Testis (tissue), 5 donors: ENCODE measurements around the gene CUL5. TPM values are rescaled to one million over a fixed set of nuclear protein-coding genes. Genes with fewer than 3 reads are reported as not detected.

Experiments
- DNase-seq: peaks from one replicate; pipeline ENCODE4 v3.0.0-alpha.2; 2019
- H3K27ac ChIP-seq, 2 donors: fragments of 200-600 bp; sonication (generic); one replicate each; pipeline ENCODE4 v1.5.1; 2019
- H3K27me3 ChIP-seq: fragments of 200-600 bp; sonication (generic); one replicate; pipeline ENCODE4 v1.5.1; 2019
- H3K36me3 ChIP-seq: fragments of 200-600 bp; sonication (generic); one replicate; pipeline ENCODE4 v1.5.1; 2017; ENCODE audit warnings: low read depth; ENCODE audit errors: missing control alignments
- H3K4me1 ChIP-seq: fragments of 200-600 bp; sonication (generic); one replicate; pipeline ENCODE4 v1.5.1; 2019
- H3K4me3 ChIP-seq, 2 donors: fragments of 200-600 bp; sonication (generic); one replicate each; pipeline ENCODE4 v1.5.1; 2017 to 2019
- H3K9me3 ChIP-seq: fragments of 200-600 bp; sonication (generic); one replicate; pipeline ENCODE4 v1.5.1; 2017
- POLR2A ChIP-seq: fragments of 450-650 bp; IDR thresholded peaks from one replicate; pipeline ENCODE4 v1.6.1; 2017; ENCODE audit warnings: antibody characterized with exemption, mild to moderate bottlenecking, moderate library complexity
- WGBS, 2 donors: methylation state at CpG; one replicate each; pipeline ENCODE4 v1.1.5; 2018; 5-methylcytosine and 5-hydroxymethylcytosine counted together
- intact Hi-C: fragments of 100-400 bp; cut with DNase I; formaldehyde crosslinking; loops from one replicate; pipeline ENCODE4 v1.15.1; 2023; ENCODE audit warnings: low total_unique reads
- long read RNA-seq, 2 donors: transcript quantifications; one replicate each; lab custom pipeline, GENCODE V29; 2026
- polyA plus RNA-seq: library from polyadenylated mRNA; stranded (reverse); fragments of 350-450 nt; fragmentation: Illumina TruSeq; extraction: RNeasy Lipid Tissue Mini Kit (QIAGEN cat#74804); gene quantifications from one replicate; pipeline ENCODE4 v1.2.3, GENCODE V29; 2014; ENCODE audit warnings: low read depth, low replicate concordance; ENCODE audit not compliant: insufficient read depth
- total RNA-seq, 2 donors: library from RNA; depleted of rRNA; stranded (reverse); fragments of >200 nt; gene quantifications; one replicate each; pipeline ENCODE4 v1.2.3, GENCODE V29; 2016
- TF ChIP-seq, protein P1 (sequence below), 3 experiments: fragments of 450-650 bp in 2 of 3; fragments of 200-600 bp in 1 of 3; sonication (generic) in 1 of 3; IDR thresholded peaks; one replicate each; pipeline ENCODE4 v1.5.1; 2016 to 2019; ENCODE audit warnings: antibody characterized with exemption in 3 of 3, mild to moderate bottlenecking in 2 of 3, moderate library complexity in 1 of 3

Gene CUL5
- total RNA-seq (10 to 100 TPM; 31.2 to 34.6 TPM), polyA plus RNA-seq (9.5 TPM)
- long read RNA-seq, donor 1, full-length matches to known transcripts: 3 of 13 reads
- long read RNA-seq, donor 1, partial matches to known transcripts: 10 of 13 reads
- long read RNA-seq, donor 1, other reads (novel, unspliced or antisense): 0 of 13 reads
- long read RNA-seq, donor 2, full-length matches to known transcripts: 8 of 15 reads
- long read RNA-seq, donor 2, partial matches to known transcripts: 7 of 15 reads
- long read RNA-seq, donor 2, other reads (novel, unspliced or antisense): 0 of 15 reads

DNA sequence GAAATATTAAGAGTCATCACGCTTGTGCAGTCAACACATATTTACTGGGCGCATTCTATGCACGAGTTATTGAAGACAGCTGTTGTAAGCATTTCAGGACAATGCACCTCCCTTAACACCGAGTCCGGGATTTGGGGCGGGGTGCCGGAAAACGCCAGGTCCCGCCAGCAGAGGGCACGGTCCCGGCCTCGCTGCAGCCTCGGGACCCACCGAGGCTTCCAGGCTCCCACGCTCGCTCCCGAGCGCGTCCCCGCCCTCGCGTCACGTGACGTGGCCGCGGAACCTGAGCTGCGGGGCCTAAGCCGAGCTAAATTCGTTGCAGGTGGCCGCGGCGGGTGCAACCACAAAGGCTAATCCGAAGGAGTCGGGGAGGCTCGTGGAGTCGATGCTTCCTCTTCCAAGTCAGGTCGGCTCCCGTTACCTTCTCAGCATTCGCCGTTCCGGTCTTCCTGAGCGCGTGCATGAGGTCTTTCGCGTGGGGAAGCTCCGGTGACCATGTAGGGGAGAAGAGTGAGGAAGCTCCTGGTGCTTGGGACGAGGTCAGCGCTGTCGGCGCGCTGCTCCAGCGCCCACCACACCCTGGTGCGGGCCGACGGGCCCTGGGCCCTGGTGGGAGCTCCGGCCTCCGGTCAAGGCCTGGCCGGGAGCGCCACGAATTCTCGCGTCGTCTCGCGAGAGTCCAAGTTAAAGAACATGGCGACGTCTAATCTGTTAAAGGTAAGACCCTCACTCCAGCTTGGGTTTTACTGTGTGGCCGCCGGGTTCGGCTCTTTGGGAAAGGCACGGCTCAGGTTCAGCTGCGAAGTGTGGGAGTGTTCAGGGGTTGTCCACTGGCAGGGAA, at the start of gene CUL5:
TSS of gene CUL5 (plus strand) at position 243 of the 841 bp plus-strand sequence. CDS start at position 694, 451 bp downstream.
- no peaks in the 10 kb centered on the region for H3K36me3 ChIP-seq
- peak; percentile 94 for DNase-seq
- 0 to 2% methylated on average over 4 to 68 of the region's 72 CpGs for WGBS, 2 donors
- H3K27ac ChIP-seq: peak within 1 kb of the TSS; percentile 94 to 98
- H3K4me1 ChIP-seq: peaks cover 19% of the 10 kb centered on the region
- no peaks in the 10 kb centered on the region for H3K9me3 ChIP-seq
- peak within 1 kb of the TSS; percentile 96 to 97 for H3K4me3 ChIP-seq
- intact Hi-C loops: no loop called here
- H3K27me3 ChIP-seq: no peaks in the 10 kb centered on the region
- TF ChIP-seq POLR2A: no peak
- TF ChIP-seq, protein P1, sequence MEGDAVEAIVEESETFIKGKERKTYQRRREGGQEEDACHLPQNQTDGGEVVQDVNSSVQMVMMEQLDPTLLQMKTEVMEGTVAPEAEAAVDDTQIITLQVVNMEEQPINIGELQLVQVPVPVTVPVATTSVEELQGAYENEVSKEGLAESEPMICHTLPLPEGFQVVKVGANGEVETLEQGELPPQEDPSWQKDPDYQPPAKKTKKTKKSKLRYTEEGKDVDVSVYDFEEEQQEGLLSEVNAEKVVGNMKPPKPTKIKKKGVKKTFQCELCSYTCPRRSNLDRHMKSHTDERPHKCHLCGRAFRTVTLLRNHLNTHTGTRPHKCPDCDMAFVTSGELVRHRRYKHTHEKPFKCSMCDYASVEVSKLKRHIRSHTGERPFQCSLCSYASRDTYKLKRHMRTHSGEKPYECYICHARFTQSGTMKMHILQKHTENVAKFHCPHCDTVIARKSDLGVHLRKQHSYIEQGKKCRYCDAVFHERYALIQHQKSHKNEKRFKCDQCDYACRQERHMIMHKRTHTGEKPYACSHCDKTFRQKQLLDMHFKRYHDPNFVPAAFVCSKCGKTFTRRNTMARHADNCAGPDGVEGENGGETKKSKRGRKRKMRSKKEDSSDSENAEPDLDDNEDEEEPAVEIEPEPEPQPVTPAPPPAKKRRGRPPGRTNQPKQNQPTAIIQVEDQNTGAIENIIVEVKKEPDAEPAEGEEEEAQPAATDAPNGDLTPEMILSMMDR (IDR thresholded peaks at IDR 0.05): peak; percentile 80 to 90 (median 82)

- intact Hi-C loops: no loop called here
- Histone ChIP-seq H3K9me3 (no peaks in the 10 kb centered on the region), H3K27ac (no peak overlapping the region), H3K4me3 (no peak overlapping the region), H3K4me1 (no peaks in the 10 kb centered on the region), H3K36me3 (no peaks in the 10 kb centered on the region), H3K27me3 (no peaks in the 10 kb centered on the region)
- DNase-seq: no peak
- TF ChIP-seq, protein P1 (IDR thresholded peaks at IDR 0.05): no peak
- TF ChIP-seq POLR2A: no peak
- WGBS, 2 donors: 77 to 85% methylated on average over 3 of the region's 3 CpGs
Measured at GRCh38 chr11:107961480-107961879, 47.2 kb upstream of the CUL5 start.

DNA sequence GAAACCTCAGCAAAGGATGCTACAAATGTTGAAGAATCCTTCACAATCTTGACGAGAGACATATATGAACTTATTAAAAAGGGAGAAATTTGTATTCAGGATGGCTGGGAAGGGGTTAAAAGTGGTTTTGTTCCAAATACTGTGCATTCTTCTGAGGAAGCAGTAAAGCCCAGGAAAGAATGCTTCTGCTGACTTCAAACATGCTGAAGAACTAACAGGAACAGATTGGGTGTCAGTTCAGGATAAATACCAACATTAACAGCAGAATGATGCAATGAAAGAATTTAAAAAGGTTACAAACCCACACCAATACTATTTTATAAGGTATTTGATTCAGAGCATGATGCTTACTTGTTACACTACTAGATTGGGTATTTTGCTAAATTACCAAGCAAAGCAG, 46.5 kb upstream of the CUL5 start:
- DNase-seq: no peak
- no peak overlapping the region for H3K4me3 ChIP-seq
- no peaks in the 10 kb centered on the region for H3K36me3 ChIP-seq
- H3K9me3 ChIP-seq: no peaks in the 10 kb centered on the region
- WGBS, 2 donors: 65 to 86% methylated on average over 1 of the region's 1 CpG
- no peak for TF ChIP-seq POLR2A
- TF ChIP-seq, protein P1 (IDR thresholded peaks at IDR 0.05): no peak
- intact Hi-C loops: no loop called here
- H3K27me3 ChIP-seq: no peaks in the 10 kb centered on the region
- H3K27ac ChIP-seq: no peak overlapping the region
- no peaks in the 10 kb centered on the region for H3K4me1 ChIP-seq

DNA sequence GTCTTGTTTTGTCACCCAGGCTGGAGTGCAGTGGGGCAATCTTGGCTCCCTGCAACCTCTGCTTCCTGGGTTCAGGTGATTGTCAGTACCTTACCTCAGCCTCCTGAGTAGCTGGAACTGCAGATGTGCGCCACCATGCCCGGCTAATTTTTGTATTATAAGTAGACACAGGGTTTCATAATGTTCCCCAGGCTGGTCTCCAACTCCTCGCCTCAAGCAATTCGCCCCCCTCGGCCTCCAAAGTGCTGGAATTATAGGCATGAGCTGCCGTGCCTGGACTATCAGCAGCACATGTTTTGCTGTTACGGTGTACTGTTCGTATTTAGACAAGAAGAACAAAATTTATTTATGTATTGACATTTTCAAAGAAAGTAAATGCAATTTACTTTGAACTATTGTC, 45.6 kb upstream of the CUL5 start:
- no peak for DNase-seq
- no peak overlapping the region for H3K4me3 ChIP-seq
- H3K9me3 ChIP-seq: no peaks in the 10 kb centered on the region
- TF ChIP-seq, protein P1 (IDR thresholded peaks at IDR 0.05): no peak
- TF ChIP-seq POLR2A: no peak
- H3K36me3 ChIP-seq: no peaks in the 10 kb centered on the region
- WGBS, 2 donors: 82 to 83% methylated on average over 8 of the region's 8 CpGs
- no peak overlapping the region for H3K27ac ChIP-seq
- intact Hi-C loops: no loop called here
- no peaks in the 10 kb centered on the region for H3K27me3 ChIP-seq
- H3K4me1 ChIP-seq: no peaks in the 10 kb centered on the region
